Adrenal gland (tissue), 5 donors: Measurements from ENCODE around the gene CCDC24.

Source experiments
- POLR2A ChIP-seq, 2 donors: fragments of 450-650 bp; IDR thresholded peaks; one replicate each; pipeline ENCODE4 v1.6.1; 2017; ENCODE audit warnings: antibody characterized with exemption in 2 of 2, mild to moderate bottlenecking in 2 of 2, moderate library complexity in 1 of 2
- TF ChIP-seq, protein P1 (sequence below), 6 experiments: fragments of 450-650 bp in 4 of 6; fragments of 200-600 bp in 2 of 6; sonication (generic) in 1 of 6; IDR thresholded peaks; 1 replicate in 5 of 6; 2 replicates in 1 of 6; pipeline versions ENCODE4 v1.5.1 to v1.8.0; 2016 to 2021; ENCODE audit warnings: antibody characterized with exemption in 6 of 6, mild to moderate bottlenecking in 2 of 6, moderate library complexity in 1 of 6
- donor health status: DM: no; HTN: no; CAD: no.

DNA sequence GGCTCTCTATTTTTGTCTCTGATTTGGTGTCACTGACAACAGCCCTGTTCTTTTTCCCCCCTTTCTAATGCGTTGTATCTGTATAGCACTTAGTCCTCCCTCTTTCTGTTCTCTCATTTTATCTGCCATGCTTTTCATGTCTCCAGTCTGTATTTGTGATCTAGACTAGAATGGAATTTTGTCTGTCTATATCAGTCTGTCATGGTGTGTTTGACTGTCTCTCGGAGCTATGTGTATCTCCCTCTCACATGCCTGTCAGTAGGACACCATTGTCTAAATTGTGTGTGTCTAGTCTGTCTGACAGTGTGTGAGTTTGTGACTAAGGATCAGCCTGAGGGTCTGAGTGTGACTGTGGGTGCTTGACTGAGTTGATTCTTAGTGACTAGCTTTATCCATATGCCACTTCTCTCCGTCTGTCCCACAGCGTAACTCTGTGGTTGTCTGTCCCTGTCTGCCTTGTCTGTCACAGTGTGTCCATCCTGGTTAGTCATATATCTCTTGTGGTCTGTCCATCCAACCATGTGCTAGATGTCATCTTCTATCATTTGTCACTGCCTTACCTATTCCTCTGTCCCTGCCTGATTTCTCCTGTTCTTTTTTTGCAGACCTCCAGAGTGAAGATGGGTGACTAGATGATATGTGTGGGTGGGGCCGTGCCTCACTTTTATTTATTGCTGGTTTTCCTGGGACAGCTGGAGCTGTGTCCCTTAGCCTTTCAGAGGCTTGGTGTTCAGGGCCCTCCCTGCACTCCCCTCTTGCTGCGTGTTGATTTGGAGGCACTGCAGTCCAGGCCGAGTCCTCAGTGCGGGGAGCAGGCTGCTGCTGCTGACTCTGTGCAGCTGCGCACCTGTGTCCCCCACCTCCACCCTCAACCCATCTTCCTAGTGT is 13.8 kb upstream of the CCDC24 start:
- TF ChIP-seq, protein P1, sequence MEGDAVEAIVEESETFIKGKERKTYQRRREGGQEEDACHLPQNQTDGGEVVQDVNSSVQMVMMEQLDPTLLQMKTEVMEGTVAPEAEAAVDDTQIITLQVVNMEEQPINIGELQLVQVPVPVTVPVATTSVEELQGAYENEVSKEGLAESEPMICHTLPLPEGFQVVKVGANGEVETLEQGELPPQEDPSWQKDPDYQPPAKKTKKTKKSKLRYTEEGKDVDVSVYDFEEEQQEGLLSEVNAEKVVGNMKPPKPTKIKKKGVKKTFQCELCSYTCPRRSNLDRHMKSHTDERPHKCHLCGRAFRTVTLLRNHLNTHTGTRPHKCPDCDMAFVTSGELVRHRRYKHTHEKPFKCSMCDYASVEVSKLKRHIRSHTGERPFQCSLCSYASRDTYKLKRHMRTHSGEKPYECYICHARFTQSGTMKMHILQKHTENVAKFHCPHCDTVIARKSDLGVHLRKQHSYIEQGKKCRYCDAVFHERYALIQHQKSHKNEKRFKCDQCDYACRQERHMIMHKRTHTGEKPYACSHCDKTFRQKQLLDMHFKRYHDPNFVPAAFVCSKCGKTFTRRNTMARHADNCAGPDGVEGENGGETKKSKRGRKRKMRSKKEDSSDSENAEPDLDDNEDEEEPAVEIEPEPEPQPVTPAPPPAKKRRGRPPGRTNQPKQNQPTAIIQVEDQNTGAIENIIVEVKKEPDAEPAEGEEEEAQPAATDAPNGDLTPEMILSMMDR (IDR thresholded peaks at IDR 0.05), result no peak
- no peak for TF ChIP-seq POLR2A (IDR thresholded peaks at IDR 0.05)
